ENCODE measurements around the gene STUM. TPM values are rescaled to one million over a fixed set of nuclear protein-coding genes. Genes with fewer than 3 reads are reported as not detected.

Gene STUM
- polyA plus RNA-seq, 4 donors: 0.70 to 2.3 (median 1.4) TPM

- no peak for DNase-seq (ENCODE audit: low read depth in 4 of 4, low spot score in 3 of 4)
Measured at GRCh38 chr1:226618380-226618779, 69.8 kb downstream of the STUM start.

GRCh38 chr1:226619031-226619430 is 70.5 kb downstream of the STUM start:
- no peak for DNase-seq (ENCODE audit: low read depth in 4 of 4, low spot score in 3 of 4)

- no peak for DNase-seq (ENCODE audit: low read depth in 4 of 4, low spot score in 3 of 4)
Measured at GRCh38 chr1:226622012-226622411, 73.4 kb downstream of the STUM start.

GRCh38 chr1:226624526-226624925 is 76.0 kb downstream of the STUM start:
- no peak for DNase-seq (ENCODE audit: low read depth in 4 of 4, low spot score in 3 of 4)

GRCh38 chr1:226625326-226625725 is 76.8 kb downstream of the STUM start:
- no peak for DNase-seq (ENCODE audit: low read depth in 4 of 4, low spot score in 3 of 4)

- DNase-seq (ENCODE audit: low read depth in 4 of 4, low spot score in 3 of 4): no peak
Measured at GRCh38 chr1:226625832-226626576, 77.4 kb downstream of the STUM start.

GRCh38 chr1:226626577-226626956 is 78.0 kb downstream of the STUM start:
- DNase-seq (ENCODE audit: low read depth in 4 of 4, low spot score in 3 of 4): no peak

- DNase-seq (ENCODE audit: low read depth in 4 of 4, low spot score in 3 of 4): no peak
Measured at GRCh38 chr1:226627050-226627755, 78.6 kb downstream of the STUM start.

- DNase-seq (ENCODE audit: low read depth in 4 of 4, low spot score in 3 of 4): no peak
Measured at GRCh38 chr1:226627924-226628611, 79.5 kb downstream of the STUM start.

- DNase-seq (ENCODE audit: low read depth in 4 of 4, low spot score in 3 of 4): no peak
Measured at GRCh38 chr1:226628612-226629155, 80.1 kb downstream of the STUM start.

GRCh38 chr1:226629210-226629895 is 80.8 kb downstream of the STUM start:
- DNase-seq (ENCODE audit: low read depth in 4 of 4, low spot score in 3 of 4): no peak

GRCh38 chr1:226629896-226630550 is 81.5 kb downstream of the STUM start:
- DNase-seq (ENCODE audit: low read depth in 4 of 4, low spot score in 3 of 4): no peak

- DNase-seq (ENCODE audit: low read depth in 4 of 4, low spot score in 3 of 4): no peak
Measured at GRCh38 chr1:226630592-226630991, 82.0 kb downstream of the STUM start.

GRCh38 chr1:226631229-226632000 is 82.9 kb downstream of the STUM start:
- DNase-seq (ENCODE audit: low read depth in 4 of 4, low spot score in 3 of 4): no peak

- no peak for DNase-seq (ENCODE audit: low read depth in 4 of 4, low spot score in 3 of 4)
Measured at GRCh38 chr1:226632169-226632879, 83.8 kb downstream of the STUM start.

GRCh38 chr1:226632922-226633351 is 84.4 kb downstream of the STUM start:
- DNase-seq (ENCODE audit: low read depth in 4 of 4, low spot score in 3 of 4): no peak

- DNase-seq (ENCODE audit: low read depth in 4 of 4, low spot score in 3 of 4): no peak
Measured at GRCh38 chr1:226633541-226634165, 85.1 kb downstream of the STUM start.

- DNase-seq (ENCODE audit: low read depth in 4 of 4, low spot score in 3 of 4): no peak
Measured at GRCh38 chr1:226634166-226634588, 85.6 kb downstream of the STUM start.
